GM12864 (cell line): ENCODE measurements around the gene ZNF470.

ENCODE experiments used
- DNase-seq: peaks from one replicate; pipeline ENCODE4 v3.0.0-alpha.2; 2011; ENCODE audit warnings: low read depth
- H3K4me3 ChIP-seq: 2 replicates; pipeline ENCODE4 v1.5.1; 2011; ENCODE audit warnings: mild to moderate bottlenecking, low read depth, low read length, control low read depth
- TF ChIP-seq, protein P1 (sequence below): IDR thresholded peaks from 2 replicates; pipeline ENCODE4 v1.5.1; 2011; ENCODE audit warnings: low read depth, mild to moderate bottlenecking, moderate library complexity, low read length, control low read depth, inconsistent platforms; ENCODE audit errors: missing control alignments

The ZNF470 gene

DNA sequence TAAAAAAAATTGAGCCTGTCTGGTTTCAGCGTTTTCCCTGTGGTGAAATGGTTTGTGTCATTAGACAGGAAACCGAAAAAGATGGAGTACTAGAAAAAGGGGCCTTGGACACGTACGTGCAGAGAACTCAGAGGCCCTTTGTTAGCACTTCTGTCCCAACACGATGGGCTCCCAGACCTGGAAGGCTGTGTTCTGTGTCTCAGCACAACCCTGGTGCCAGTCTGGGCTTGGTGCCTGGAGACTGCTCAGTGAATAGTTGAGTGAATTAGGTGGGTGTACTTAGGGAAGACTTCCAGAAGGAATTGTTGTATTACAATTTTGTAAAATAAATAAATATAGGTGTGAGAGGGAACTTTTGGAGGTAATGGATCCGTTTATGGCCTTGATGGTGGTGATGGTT lies 36.6 kb downstream of the ZNF470 start:
- TF ChIP-seq, protein P1, sequence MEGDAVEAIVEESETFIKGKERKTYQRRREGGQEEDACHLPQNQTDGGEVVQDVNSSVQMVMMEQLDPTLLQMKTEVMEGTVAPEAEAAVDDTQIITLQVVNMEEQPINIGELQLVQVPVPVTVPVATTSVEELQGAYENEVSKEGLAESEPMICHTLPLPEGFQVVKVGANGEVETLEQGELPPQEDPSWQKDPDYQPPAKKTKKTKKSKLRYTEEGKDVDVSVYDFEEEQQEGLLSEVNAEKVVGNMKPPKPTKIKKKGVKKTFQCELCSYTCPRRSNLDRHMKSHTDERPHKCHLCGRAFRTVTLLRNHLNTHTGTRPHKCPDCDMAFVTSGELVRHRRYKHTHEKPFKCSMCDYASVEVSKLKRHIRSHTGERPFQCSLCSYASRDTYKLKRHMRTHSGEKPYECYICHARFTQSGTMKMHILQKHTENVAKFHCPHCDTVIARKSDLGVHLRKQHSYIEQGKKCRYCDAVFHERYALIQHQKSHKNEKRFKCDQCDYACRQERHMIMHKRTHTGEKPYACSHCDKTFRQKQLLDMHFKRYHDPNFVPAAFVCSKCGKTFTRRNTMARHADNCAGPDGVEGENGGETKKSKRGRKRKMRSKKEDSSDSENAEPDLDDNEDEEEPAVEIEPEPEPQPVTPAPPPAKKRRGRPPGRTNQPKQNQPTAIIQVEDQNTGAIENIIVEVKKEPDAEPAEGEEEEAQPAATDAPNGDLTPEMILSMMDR, result no peak
- DNase-seq, result no peak
- no peak overlapping the region for H3K4me3 ChIP-seq

DNA sequence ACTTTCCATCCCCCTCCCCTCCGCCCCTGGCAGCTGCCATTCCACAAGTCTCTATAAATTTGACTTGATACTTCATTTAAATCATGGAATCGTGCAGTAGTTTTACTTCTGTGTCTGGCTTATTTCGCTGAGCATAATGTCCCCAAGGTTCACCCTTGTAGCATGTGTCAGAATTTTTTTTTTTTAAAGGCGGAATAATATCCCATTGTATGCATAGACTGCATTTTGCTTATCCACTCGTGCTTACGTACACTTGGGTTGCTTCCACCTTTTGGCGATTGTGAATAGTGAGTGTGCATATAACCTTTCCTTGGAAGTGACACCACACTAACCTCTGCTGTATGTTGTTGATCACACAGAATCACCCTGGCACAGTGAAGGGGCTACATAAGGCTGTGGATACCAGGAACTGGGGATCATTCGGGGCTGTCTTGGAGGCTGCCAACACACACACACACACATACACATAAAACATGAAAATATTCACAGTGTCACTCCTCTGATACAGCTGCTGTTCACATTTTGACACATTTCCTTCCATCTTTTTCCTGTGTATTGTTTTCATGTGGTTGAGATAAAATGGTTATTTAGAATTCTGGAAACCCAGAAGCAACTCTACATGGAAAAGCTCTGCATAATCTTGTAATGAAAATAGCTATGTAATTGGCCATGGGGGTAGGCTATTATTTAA lies 41.2 kb downstream of the ZNF470 start:
- DNase-seq, result no peak
- TF ChIP-seq, protein P1, result no peak
- no peak overlapping the region for H3K4me3 ChIP-seq

DNA sequence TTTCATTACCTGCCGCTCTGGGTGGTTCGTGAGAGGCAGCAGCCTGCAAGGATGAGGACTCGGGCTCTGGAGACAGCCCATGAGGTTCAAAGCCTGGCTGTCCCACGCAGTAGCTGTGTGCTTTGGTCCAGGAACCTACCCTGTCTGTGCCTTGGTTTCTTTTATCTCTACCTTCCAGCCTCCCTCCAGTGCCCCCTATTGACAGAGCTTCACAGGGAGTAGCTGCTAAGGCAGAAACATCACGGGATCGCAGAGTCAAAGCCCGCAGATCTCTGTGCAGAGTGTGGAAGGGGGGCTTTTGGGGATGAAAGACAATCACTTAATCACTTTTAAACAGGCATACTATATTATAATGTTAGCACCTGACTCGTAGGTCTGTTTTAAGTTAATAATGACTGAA lies 44.0 kb downstream of the ZNF470 start:
- no peak overlapping the region for H3K4me3 ChIP-seq
- DNase-seq, result no peak
- TF ChIP-seq, protein P1, result no peak

DNA sequence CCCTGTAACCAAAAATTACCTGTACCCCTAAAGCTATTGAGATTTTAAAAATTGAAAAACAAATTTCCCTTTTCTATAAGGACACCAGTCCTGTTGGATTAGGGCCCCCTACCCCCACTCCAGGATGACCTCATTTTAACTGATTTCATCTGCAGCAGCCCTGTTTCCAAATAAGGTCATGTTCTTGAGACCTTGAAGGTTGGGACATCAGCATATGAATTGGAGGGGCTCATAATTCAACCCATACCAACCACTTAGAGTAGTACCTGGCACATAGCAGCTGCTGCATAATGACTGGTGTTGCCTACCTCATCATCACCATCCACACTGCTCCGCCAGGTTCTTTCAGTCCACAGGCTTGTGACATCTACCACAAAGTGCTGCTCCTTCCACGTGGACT lies 45.5 kb downstream of the ZNF470 start:
- no peak for DNase-seq
- no peak overlapping the region for H3K4me3 ChIP-seq
- TF ChIP-seq, protein P1, result no peak

DNA sequence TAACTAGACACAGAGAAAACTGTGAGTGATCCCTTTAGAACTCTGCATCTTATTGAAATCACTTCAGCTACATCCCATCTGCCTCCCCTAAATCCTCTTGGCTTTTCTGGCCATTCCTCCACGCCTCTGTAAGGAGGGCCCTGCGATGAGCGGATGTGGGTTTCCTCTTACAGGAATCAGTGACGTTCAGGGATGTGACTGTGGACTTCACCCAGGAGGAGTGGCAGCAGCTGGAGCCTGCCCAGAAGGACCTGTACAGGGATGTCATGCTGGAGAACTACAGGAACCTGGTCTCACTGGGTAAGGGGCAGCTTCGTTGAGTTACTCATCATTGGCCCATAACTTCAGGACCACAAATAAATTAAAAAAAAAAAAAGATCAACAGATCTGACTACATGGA lies 46.4 kb downstream of the ZNF470 start:
- H3K4me3 ChIP-seq, result no peak overlapping the region
- DNase-seq, result no peak
- TF ChIP-seq, protein P1, result no peak

DNA sequence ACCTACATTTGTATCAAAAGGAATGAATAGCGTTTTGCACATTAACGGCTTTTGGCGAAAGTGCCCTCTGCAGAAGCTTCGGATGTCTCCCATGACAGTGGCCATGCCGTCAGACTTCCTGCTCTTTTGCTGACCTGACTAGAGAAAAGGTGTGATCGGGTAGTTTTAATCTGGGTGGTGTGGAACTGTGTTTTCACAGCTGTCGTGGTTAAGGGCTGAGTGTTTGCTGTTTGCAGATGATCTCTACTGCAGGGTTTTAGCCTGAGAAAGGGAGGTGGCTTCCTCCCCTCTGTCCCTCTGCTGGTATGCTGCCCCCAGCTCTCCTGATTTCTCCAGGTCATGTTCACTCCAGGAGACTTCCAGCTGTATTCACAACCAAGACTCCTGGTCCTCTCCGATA lies 50.3 kb downstream of the ZNF470 start:
- TF ChIP-seq, protein P1, result no peak
- H3K4me3 ChIP-seq, result no peak overlapping the region

DNA sequence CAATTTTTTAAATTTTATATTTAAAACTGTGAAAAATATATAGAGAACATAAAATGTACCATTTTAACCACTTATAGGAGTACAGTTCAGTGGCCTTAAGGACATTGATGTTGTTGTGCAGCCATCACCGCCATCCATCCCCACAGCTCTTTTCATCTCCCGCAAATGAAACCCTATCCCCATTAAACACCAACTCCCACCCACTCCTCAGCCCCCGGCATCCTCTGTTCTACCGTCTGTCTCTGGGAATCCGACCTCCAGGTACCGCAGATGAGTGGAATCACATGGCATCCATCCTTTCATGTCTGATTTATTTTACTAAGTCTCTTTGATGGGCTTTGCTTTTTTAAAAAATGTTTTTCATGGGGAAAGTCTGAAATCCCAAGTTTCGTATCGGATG lies 51.9 kb downstream of the ZNF470 start:
- TF ChIP-seq, protein P1, result no peak
- H3K4me3 ChIP-seq, result no peak overlapping the region

More for the DNA sequence above, 50.3 kb downstream of the ZNF470 start:
- DNase-seq, result no peak

More for the DNA sequence above, 51.9 kb downstream of the ZNF470 start:
- no peak for DNase-seq
